Mesenchymal stem cell (in vitro differentiated cells and primary cell): ENCODE measurements around the gene POMT2.
A peak's percentile ranks its signal among the peaks of the same experiment; 100 is the strongest.

Experiments used
- DNase-seq: peaks from one replicate; pipeline ENCODE4 v3.0.0-alpha.2; 2013
- H2AFZ ChIP-seq: one replicate; pipeline ENCODE4 v1.6.1; 2013; ENCODE audit warnings: low read depth, mild to moderate bottlenecking, control low read depth, inconsistent platforms, low read length, moderate library complexity
- H2AK5ac ChIP-seq: 2 replicates; pipeline ENCODE4 v1.6.1; 2013; ENCODE audit warnings: low read length, moderate library complexity, mild to moderate bottlenecking, inconsistent platforms; ENCODE audit not compliant: severe bottlenecking
- H2BK120ac ChIP-seq: one replicate; pipeline ENCODE4 v1.6.1; 2013; ENCODE audit warnings: low read depth, mild to moderate bottlenecking, inconsistent platforms, low read length, moderate library complexity
- H2BK12ac ChIP-seq, 2 experiments: one replicate each; pipeline ENCODE4 v1.6.1; 2013; ENCODE audit warnings: inconsistent platforms in 2 of 2, low read length in 2 of 2, mild to moderate bottlenecking in 2 of 2, moderate library complexity in 2 of 2, control low read depth in 1 of 2
- H2BK15ac ChIP-seq: one replicate; pipeline ENCODE4 v1.6.1; 2013; ENCODE audit warnings: mild to moderate bottlenecking, low read depth, inconsistent platforms; ENCODE audit not compliant: poor library complexity, severe bottlenecking
- H2BK5ac ChIP-seq: 2 replicates; pipeline ENCODE4 v1.6.1; 2013; ENCODE audit warnings: low read depth, mild to moderate bottlenecking, low read length, control low read depth, inconsistent platforms; ENCODE audit not compliant: poor library complexity, severe bottlenecking
- H3K14ac ChIP-seq, 2 experiments: one replicate each; pipeline ENCODE4 v1.6.1; 2013; ENCODE audit warnings: inconsistent platforms in 2 of 2, low read length in 2 of 2, control low read depth in 1 of 2, mild to moderate bottlenecking in 1 of 2, moderate library complexity in 1 of 2
- H3K18ac ChIP-seq, 2 experiments: one replicate each; pipeline ENCODE4 v1.6.1; 2013; ENCODE audit warnings: inconsistent platforms in 2 of 2, low read length in 2 of 2, control low read depth in 1 of 2, low read depth in 1 of 2, mild to moderate bottlenecking in 1 of 2
- H3K23ac ChIP-seq, 2 experiments: one replicate each; pipeline ENCODE4 v1.6.1; 2013; ENCODE audit warnings: inconsistent platforms in 2 of 2, low read length in 2 of 2, mild to moderate bottlenecking in 2 of 2, moderate library complexity in 2 of 2, control low read depth in 1 of 2
- H3K27ac ChIP-seq: 2 replicates; pipeline ENCODE4 v1.5.1; 2013; ENCODE audit warnings: mild to moderate bottlenecking, moderate library complexity, low read length, control low read depth, inconsistent platforms; ENCODE audit not compliant: poor library complexity, severe bottlenecking
- H3K27me3 ChIP-seq, 2 experiments: 2 replicates each; pipeline versions ENCODE4 v1.6.1 to v1.7.0; 2013; ENCODE audit warnings: low read length in 2 of 2, mild to moderate bottlenecking in 2 of 2, moderate library complexity in 2 of 2, control low read depth in 1 of 2, inconsistent platforms in 1 of 2; ENCODE audit not compliant: control insufficient read depth in 1 of 2, insufficient read depth in 1 of 2
- H3K36me3 ChIP-seq, 2 experiments: 2 replicates each; pipeline versions ENCODE4 v1.6.1 to v1.7.0; 2013; ENCODE audit warnings: low read length in 2 of 2, control low read depth in 1 of 2, inconsistent platforms in 1 of 2, low read depth in 1 of 2, mild to moderate bottlenecking in 1 of 2; ENCODE audit not compliant: insufficient read depth in 2 of 2, control insufficient read depth in 1 of 2
- H3K4ac ChIP-seq, 2 experiments: one replicate each; pipeline ENCODE4 v1.6.1; 2013; ENCODE audit warnings: inconsistent platforms in 2 of 2, low read length in 2 of 2, mild to moderate bottlenecking in 2 of 2, moderate library complexity in 2 of 2, control low read depth in 1 of 2, low read depth in 1 of 2
- H3K4me1 ChIP-seq: 2 replicates; pipeline ENCODE4 v1.6.1; 2013; ENCODE audit warnings: low read depth, low read length, control low read depth; ENCODE audit not compliant: control insufficient read depth, insufficient read depth
- H3K4me2 ChIP-seq: 2 replicates; pipeline ENCODE4 v1.6.1; 2013; ENCODE audit warnings: low read length, mild to moderate bottlenecking, inconsistent platforms; ENCODE audit not compliant: poor library complexity, severe bottlenecking
- H3K4me3 ChIP-seq, 2 experiments: 2 replicates each; pipeline versions ENCODE4 v1.5.1 to v1.7.0; 2013; ENCODE audit warnings: low read length in 2 of 2, mild to moderate bottlenecking in 2 of 2, control low read depth in 1 of 2, low read depth in 1 of 2; ENCODE audit not compliant: insufficient read depth in 1 of 2
- H3K79me1 ChIP-seq: replicated peaks from 2 replicates; pipeline ENCODE4 v1.6.1; 2013; ENCODE audit warnings: mild to moderate bottlenecking, control low read depth, low read length, inconsistent platforms; ENCODE audit not compliant: poor library complexity, severe bottlenecking
- H3K9ac ChIP-seq: 2 replicates; pipeline ENCODE4 v1.7.0; 2013; ENCODE audit warnings: mild to moderate bottlenecking, low read length, moderate library complexity
- H3K9me3 ChIP-seq: 2 replicates; pipeline ENCODE4 v1.7.0; 2013; ENCODE audit warnings: mild to moderate bottlenecking, low read length; ENCODE audit not compliant: control insufficient read depth
- H4K8ac ChIP-seq: one replicate; pipeline ENCODE4 v1.6.1; 2013; ENCODE audit warnings: inconsistent platforms, mild to moderate bottlenecking, low read length, moderate library complexity
- H4K91ac ChIP-seq: one replicate; pipeline ENCODE4 v1.6.1; 2013; ENCODE audit warnings: mild to moderate bottlenecking, low read length, inconsistent platforms
- WGBS: methylation state at CpG from one replicate; pipeline ENCODE4 v1.1.7; 2013; ENCODE audit warnings: mixed read lengths; 5-methylcytosine and 5-hydroxymethylcytosine counted together

POMT2 gene

GRCh38 chr14:77314539-77315457 lies 5.9 kb downstream of the POMT2 start:
- WGBS: 71% methylated on average over 9 of the region's 10 CpGs
- peak overlapping the region; percentile 80 for H4K91ac ChIP-seq
- H3K4ac ChIP-seq: peak overlapping the region; percentile 68 to 79
- no peak overlapping the region for H3K23ac ChIP-seq
- no peaks in the 10 kb centered on the region for H3K27me3 ChIP-seq
- peak overlapping the region; percentile 72 for H2AK5ac ChIP-seq
- no peak overlapping the region for H2BK5ac ChIP-seq
- DNase-seq: peak; percentile 9
- no peak overlapping the region for H2BK120ac ChIP-seq
- no peak overlapping the region for H3K4me3 ChIP-seq
- H3K14ac ChIP-seq: peak overlapping the region in 1 of 2 experiments; percentile 97
- H4K8ac ChIP-seq: peak overlapping the region; percentile 35
- no peaks in the 10 kb centered on the region for H3K9me3 ChIP-seq
- peak overlapping the region; percentile 5 to 31 for H3K18ac ChIP-seq
- H3K79me1 ChIP-seq: peaks cover 40% of the 10 kb centered on the region
- H2BK12ac ChIP-seq: peak overlapping the region in 1 of 2 experiments; percentile 97
- H3K4me2 ChIP-seq: no peak overlapping the region
- H2BK15ac ChIP-seq: peak overlapping the region; percentile 84
- peak overlapping the region; percentile 3 for H3K27ac ChIP-seq
- H3K36me3 ChIP-seq: peaks cover 0 to 3% of the 10 kb centered on the region in 2 experiments
- H3K9ac ChIP-seq: peak overlapping the region; percentile 61
- H2AFZ ChIP-seq: no peak overlapping the region
- H3K4me1 ChIP-seq: peaks cover 14% of the 10 kb centered on the region

GRCh38 chr14:77314043-77314442 lies 6.6 kb downstream of the POMT2 start:
- WGBS: 0% methylated on average over 2 of the region's 2 CpGs

DNA sequence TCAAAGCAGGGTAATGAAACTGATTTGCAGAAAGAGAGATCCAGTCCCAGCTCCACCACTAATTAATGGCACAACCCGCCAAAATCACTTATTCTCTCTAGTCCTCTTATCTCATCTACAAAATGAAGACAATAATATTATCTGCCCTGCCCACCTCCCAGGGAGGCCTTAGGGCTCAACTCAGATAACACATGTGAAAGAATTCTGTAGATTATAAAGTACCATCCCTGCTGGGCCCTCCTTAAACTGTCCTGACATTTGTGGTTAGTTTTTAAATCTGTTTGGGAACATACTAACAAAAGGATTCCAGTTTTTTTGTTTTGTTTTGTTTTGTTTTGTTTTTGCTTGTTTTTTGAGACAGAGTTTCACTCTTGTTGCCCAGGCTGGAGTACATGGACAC lies 7.3 kb downstream of the POMT2 start:
- Histone ChIP-seq H3K4ac (peak overlapping the region in 1 of 2 experiments; percentile 27), H2AFZ (no peak overlapping the region), H3K9me3 (no peaks in the 10 kb centered on the region), H3K9ac (peak overlapping the region; percentile 59), H3K18ac (no peak overlapping the region), H4K8ac (no peak overlapping the region), H3K27me3 (no peaks in the 10 kb centered on the region), H2AK5ac (no peak overlapping the region), H2BK120ac (no peak overlapping the region), H3K23ac (no peak overlapping the region), H3K4me1 (peaks cover 10% of the 10 kb centered on the region), H3K14ac (no peak overlapping the region), H3K79me1 (peaks cover 44% of the 10 kb centered on the region), H2BK15ac (no peak overlapping the region), H2BK5ac (no peak overlapping the region), H3K4me3 (no peak overlapping the region), H3K4me2 (no peak overlapping the region), H2BK12ac (peak overlapping the region; percentile 28 to 76), H3K27ac (peak overlapping the region; percentile 35), H3K36me3 (peaks cover 0 to 3% of the 10 kb centered on the region in 2 experiments), H4K91ac (no peak overlapping the region)
- WGBS: 100% methylated on average over 1 of the region's 1 CpG
- no peak for DNase-seq

More at GRCh38 chr14:77314043-77314442, 6.6 kb downstream of the POMT2 start:
- H3K27me3 ChIP-seq: no peaks in the 10 kb centered on the region
- H2AK5ac ChIP-seq: no peak overlapping the region
- no peak overlapping the region for H3K4me3 ChIP-seq
- H2BK15ac ChIP-seq: no peak overlapping the region
- H3K18ac ChIP-seq: no peak overlapping the region
- no peak overlapping the region for H2AFZ ChIP-seq
- H3K79me1 ChIP-seq: peaks cover 45% of the 10 kb centered on the region
- no peak overlapping the region for H2BK120ac ChIP-seq
- H3K4me1 ChIP-seq: peaks cover 11% of the 10 kb centered on the region
- DNase-seq: peak; percentile 94
- no peak overlapping the region for H2BK5ac ChIP-seq
- H3K14ac ChIP-seq: no peak overlapping the region
- no peak overlapping the region for H4K91ac ChIP-seq
- H3K4me2 ChIP-seq: peak overlapping the region; percentile 3
- H3K9me3 ChIP-seq: no peaks in the 10 kb centered on the region
- H3K23ac ChIP-seq: no peak overlapping the region
- peak overlapping the region; percentile 35 for H3K27ac ChIP-seq
- H4K8ac ChIP-seq: no peak overlapping the region
- H3K4ac ChIP-seq: no peak overlapping the region
- no peak overlapping the region for H2BK12ac ChIP-seq
- H3K9ac ChIP-seq: peak overlapping the region; percentile 59
- H3K36me3 ChIP-seq: peaks cover 0 to 3% of the 10 kb centered on the region in 2 experiments

DNA sequence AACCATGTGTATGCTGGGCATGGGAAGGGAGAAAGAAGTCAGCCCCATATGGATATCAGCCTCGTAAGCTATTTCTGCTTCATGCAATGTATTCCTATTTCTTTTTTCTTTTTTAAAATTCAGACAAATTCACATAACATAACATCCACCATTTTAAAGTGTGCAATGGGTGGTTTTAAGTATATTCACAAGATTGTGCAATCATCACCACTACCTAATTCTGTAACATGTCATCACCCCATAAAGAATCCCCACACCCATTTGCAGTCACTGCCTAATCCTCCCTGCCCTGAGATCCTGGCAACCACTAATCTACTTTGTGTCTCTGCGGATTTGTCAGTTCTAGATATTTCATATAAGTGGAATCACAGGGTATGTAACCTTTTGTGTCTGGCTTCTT lies 9.5 kb downstream of the POMT2 start:
- Histone ChIP-seq H4K8ac (no peak overlapping the region), H3K23ac (no peak overlapping the region), H3K36me3 (peaks cover 1 to 3% of the 10 kb centered on the region in 2 experiments), H2AFZ (no peak overlapping the region), H2BK15ac (no peak overlapping the region), H2BK120ac (no peak overlapping the region), H3K4me3 (no peak overlapping the region), H3K9ac (no peak overlapping the region), H2BK5ac (no peak overlapping the region), H2BK12ac (no peak overlapping the region), H3K4ac (no peak overlapping the region), H3K27me3 (no peaks in the 10 kb centered on the region), H2AK5ac (no peak overlapping the region), H3K4me1 (peaks cover 10% of the 10 kb centered on the region), H3K14ac (no peak overlapping the region), H3K4me2 (no peak overlapping the region), H3K79me1 (peaks cover 34% of the 10 kb centered on the region), H4K91ac (no peak overlapping the region), H3K18ac (no peak overlapping the region), H3K27ac (no peak overlapping the region), H3K9me3 (no peaks in the 10 kb centered on the region)
- no peak for DNase-seq
- WGBS: no CpG with 5 or more reads among the region's 2 CpGs
